ENCODE results near the gene TMEM63B.
"Not testable (repeated sequence)": the region's sequence is repeated elsewhere in the genome, so short reads cannot be mapped to it uniquely, and the experiment has no call there.

Gene TMEM63B

GRCh38 chr6:44172731-44173500, 45.6 kb downstream of the TMEM63B start:
- DNase-seq: peak; percentile 31 to 72 (median 63)

DNA sequence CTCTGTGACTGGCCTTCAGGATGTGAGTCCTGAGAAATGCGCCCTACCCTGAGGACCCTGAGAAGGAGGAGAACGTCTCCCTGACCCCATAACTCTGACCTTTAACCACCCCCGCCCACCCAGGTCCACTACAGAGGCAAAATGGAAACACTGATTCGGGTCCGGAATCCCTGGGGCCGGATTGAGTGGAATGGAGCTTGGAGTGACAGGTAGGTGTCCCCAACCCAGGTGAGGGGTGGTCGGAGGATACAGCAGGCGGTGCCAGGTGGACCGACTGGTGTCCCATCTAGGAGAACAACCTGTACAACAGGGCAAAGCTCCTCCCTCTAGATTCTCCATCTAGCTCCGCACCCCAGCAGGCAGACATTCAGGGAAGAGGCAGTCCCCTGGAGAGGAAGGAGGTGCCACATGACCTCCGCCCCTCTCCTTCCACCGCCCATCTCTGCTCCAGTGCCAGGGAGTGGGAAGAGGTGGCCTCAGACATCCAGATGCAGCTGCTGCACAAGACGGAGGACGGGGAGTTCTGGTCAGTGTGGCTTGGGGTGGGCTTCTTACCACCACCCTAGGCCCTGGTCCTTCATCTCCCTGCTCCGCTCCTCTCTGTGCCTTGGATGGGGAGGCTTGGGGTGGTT, 48.9 kb downstream of the TMEM63B start:
- no peak for DNase-seq

DNA sequence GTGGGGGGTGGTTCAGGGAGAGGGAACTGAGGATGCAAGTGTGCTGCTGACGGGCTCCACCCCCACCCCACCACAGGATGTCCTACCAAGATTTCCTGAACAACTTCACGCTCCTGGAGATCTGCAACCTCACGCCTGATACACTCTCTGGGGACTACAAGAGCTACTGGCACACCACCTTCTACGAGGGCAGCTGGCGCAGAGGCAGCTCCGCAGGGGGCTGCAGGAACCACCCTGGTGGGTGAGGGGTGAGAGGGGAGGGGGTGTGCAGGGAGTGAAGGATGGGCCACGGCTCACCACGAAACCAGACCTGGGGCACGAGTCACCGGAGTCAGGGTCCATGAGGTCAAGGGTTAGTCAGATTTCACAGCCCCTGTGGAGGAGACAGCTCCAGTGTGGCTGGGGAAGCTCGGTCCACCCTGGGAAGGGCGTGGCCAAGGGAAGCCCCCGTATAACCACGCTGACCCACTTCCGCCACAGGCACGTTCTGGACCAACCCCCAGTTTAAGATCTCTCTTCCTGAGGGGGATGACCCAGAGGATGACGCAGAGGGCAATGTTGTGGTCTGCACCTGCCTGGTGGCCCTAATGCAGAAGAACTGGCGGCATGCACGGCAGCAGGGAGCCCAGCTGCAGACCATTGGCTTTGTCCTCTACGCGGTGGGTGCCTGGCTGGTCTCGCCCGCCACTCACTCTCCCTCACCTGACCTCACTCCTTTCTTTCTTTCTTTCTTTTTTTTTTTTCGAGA, 49.6 kb downstream of the TMEM63B start:
- DNase-seq: peak in 2 of 5 experiments; percentile 27 to 58

DNA sequence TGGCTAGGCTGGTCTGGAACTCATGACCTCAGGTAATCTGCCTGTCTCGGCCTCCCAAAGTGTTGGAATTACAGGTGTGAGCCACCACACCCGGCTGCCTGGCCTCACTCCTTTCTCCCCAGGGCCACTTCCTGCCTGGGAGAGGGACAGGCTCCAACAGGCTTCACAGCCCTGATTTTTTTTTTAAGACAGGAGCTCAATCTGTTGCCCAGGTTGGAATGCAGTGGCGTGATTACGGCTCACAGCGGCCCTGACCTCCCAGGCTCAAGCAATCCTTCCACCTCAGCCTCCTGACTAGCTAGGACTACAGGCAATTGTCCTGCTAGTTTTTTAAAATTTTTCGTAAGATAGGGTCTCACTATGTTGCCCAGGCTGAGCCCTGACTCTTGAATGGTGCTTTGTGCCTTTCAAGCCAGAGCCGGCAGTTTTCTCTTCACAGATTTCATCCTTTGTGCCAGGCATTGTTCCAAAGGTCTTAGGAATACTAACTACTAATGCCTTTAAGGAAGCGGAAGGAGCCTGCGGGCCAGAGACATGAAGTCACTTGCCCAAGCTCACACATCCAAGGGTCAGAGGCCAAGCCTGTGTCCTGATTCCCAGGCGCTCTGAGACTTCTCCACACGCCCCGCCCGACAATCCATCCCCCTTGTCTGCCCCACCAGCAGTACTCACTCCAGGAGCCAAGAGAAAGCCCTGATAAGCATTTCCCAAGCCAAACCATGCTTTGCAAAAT, 50.5 kb downstream of the TMEM63B start:
- DNase-seq: no peak

DNA sequence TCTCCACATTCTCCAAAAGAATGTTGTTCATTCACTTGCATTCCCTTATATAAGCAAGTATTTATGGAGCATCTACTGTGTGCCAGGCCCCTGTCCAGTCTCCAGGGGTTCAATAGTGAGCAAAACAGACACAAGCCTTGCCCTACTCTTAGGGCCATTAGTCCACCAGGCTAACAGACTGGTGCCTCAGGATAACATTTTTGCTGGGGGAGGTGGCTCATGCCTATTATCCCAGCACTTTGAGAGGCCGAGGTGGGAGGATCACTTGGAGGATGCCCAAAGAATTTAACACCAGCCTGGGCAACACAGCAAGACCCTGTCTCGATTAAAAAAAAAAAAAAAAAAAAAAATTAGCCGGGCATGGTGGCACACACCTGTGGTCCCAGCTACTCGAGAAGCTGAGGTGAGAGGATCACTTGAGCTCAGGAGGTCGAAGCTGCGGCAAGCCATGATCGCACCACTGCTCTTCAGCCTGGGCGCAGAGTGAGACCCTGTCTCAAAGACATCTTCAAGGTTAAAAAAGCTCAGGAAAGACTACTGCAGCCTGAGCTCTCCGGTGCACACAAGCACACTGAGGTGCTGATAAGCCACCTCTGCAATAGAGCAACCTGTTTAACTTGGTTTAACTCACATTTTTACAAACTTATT, 51.2 kb downstream of the TMEM63B start:
- DNase-seq: no peak

GRCh38 chr6:44179072-44179536, 51.8 kb downstream of the TMEM63B start:
- no peak for DNase-seq

DNA sequence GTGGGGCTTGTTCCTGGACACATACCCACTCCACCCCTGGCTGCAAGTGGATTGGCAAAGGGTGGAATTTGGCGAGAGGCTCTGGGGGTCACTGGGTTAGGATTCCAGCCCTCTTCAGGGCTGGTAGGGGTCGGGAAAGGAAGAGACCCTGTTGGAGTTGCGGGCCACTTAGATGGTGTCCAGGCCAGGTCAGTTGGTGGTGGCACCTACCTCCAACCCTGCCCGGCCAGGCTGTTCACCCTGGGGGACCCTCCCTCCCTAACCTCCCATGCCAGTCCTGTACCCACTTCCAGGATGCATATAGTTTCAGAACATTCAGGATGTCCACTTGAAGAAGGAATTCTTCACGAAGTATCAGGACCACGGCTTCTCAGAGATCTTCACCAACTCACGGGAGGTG, 52.3 kb downstream of the TMEM63B start:
- no peak for DNase-seq

GRCh38 chr6:44180406-44180805, 53.1 kb downstream of the TMEM63B start:
- no peak for DNase-seq

- no peak for DNase-seq
These were observed 53.5 kb downstream of the TMEM63B start for GRCh38 chr6:44180886-44181285.

- not testable (repeated sequence) for DNase-seq
These were observed 54.4 kb downstream of the TMEM63B start for GRCh38 chr6:44181784-44182183.

GRCh38 chr6:44182911-44183390, 55.6 kb downstream of the TMEM63B start:
- no peak for DNase-seq

DNA sequence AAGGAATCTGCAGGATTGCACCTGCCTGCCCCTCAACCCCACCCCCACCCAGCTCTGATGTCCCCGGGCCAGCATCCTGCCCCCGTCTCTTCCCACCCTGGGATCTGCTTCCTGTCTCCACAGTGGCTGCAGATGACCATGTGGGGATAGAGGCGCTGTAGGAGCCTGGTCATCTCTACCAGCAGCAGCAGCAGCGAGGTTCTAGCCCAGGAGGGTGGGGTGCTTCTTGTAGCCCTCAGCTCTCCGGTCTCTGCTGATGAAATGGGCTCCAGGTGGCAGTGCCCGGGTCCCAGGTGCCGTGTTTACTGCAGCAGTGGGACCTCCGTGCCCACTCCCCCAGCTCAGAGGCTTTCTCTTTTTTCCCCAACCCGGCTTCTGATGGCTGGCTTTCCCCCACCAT, 56.4 kb downstream of the TMEM63B start:
- no peak for DNase-seq

- not testable (repeated sequence) for DNase-seq
These were observed 58.0 kb downstream of the TMEM63B start for GRCh38 chr6:44185356-44185755.

DNA sequence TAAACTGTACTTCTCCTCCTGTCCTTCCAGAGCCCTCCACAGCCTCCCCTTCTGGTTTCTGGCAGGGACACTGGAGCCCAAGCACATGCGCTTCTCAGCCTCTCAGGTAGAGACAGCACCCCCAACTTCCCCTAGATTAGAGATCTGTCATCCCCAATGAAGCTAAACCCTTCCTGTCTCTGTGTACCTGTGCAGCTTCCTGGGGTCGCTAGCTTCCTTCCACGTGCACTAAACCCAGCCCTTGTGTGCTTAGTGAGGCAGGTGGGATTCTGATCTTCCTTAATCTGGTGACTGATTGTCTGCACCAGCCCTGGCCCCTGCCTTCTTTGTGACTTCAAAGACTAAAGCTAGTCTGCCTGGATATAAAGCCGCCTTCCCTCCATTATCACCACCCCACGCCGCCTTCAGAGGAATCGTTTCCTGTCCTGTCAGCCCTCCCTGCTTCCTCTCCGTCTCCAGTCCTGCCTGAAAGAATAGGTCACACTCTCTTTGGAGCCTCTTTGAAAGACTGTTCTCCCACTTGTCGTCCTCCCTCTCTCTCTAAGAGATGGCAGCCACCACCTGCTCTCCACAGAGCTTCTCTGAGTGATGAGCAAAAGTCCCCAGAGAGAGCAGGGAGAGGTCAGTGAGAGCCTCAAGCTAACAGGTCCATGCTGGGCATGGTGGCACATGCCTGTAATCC, 58.7 kb downstream of the TMEM63B start:
- DNase-seq: no peak

- DNase-seq: no peak
These were observed 59.3 kb downstream of the TMEM63B start for GRCh38 chr6:44186635-44187025.

- DNase-seq: no peak
These were observed 61.5 kb downstream of the TMEM63B start for GRCh38 chr6:44188819-44189218.

- no peak for DNase-seq
These were observed 61.9 kb downstream of the TMEM63B start for GRCh38 chr6:44189257-44189656.

- peak in 1 of 5 experiments; percentile 58 for DNase-seq
These were observed 63.4 kb downstream of the TMEM63B start for GRCh38 chr6:44190715-44191114.

- no peak for DNase-seq
These were observed 65.2 kb downstream of the TMEM63B start for GRCh38 chr6:44192428-44193041.

DNA sequence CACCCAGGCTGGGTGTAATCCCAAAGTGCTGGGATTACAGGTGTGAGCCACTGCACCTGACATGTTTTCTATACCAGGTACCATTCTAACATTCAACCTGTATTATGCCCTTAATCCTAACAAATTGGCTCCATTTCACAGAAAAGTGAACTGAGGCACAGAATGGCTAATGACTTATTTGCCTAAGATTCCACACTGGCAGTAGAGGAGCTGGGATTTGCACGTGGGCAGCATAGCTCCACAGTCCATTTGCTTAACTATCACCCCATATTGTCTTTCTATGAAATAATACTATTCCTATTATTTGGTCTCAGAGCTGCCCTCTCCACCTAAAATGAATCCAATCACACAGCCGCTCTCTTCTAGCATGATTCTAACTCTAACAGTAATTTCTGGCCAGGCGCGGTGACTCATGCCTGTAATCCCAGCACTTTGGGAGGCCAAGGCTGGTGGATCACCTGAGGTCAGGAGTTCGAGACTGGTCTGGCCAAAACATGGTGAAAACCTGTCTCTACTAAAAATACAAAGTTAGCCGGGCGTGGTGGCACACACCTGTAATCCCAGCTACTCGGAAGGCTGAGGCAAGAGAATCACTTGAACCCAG, 66.1 kb downstream of the TMEM63B start:
- no peak for DNase-seq

DNA sequence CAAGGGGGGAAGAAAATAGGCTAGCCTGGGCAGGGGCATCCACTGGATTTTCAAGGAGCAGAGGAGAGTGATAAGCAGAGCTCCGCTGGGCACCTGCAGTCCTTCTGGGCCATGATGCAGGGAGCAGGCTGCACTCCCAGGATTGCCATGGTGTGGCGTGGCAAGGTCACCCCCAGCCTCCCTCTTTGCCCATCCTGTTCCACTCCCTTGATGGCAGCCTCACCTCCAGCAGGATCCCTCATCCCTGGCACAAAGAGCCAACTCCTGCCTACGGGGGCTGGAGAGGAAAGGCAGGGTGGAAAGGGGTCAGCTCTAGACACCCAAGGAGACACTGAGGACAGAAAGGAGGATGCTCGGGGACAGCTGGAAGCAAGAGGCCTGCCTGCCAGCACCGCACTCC, 67.0 kb downstream of the TMEM63B start:
- DNase-seq: no peak
